PC-3 (cell line): ENCODE measurements around the gene FOXC2. TPM values are rescaled to one million over a fixed set of nuclear protein-coding genes. Genes with fewer than 3 reads are reported as not detected.

Experiments used
- ATAC-seq: fragments of 200-7000 bp; cut with Tn5 transposase; 2 replicates; pipeline ENCODE4 v1.9.1; 2020; ENCODE audit warnings: mild to moderate bottlenecking, moderate library complexity
- BruUV-seq: library from RNA; stranded (reverse); fragments of 400-500 nt; replicated peaks from 2 replicates; lab custom pipeline; 2021; lab: Mats Ljungman, UMichigan
- CTCF ChIA-PET: fragments of 300-600 bp; sonication (Branson Sonifier 250); formaldehyde crosslinking; loops from one replicate; lab custom pipeline; 2022; ENCODE audit warnings: antibody characterized with exemption; lab: Charles Lee
- POLR2A ChIA-PET: fragments of 300-600 bp; sonication (Branson Sonifier 250); formaldehyde crosslinking; loops from one replicate; lab custom pipeline; 2022; ENCODE audit warnings: antibody characterized with exemption; ENCODE audit not compliant: unreplicated experiment; lab: Charles Lee
- DNase-seq: peaks from one replicate; pipeline ENCODE4 v3.0.0-alpha.2; 2015
- H2AFZ ChIP-seq: fragments of 300-600 bp; sonication (generic); 2 replicates; pipeline ENCODE4 v1.6.0; 2016; ENCODE audit warnings: antibody characterized with exemption, low read length
- H3F3A ChIP-seq: fragments of 300-600 bp; sonication (generic); one replicate; pipeline ENCODE4 v1.6.0; 2017; ENCODE audit warnings: antibody characterized with exemption, low read length, control low read depth, mild to moderate bottlenecking; ENCODE audit not compliant: unreplicated experiment
- H3K27ac ChIP-seq: fragments of 300-600 bp; sonication (generic); 2 replicates; pipeline ENCODE4 v1.5.1; 2016; ENCODE audit warnings: mild to moderate bottlenecking, low read length
- H3K27me3 ChIP-seq: fragments of 300-600 bp; sonication (generic); 2 replicates; pipeline ENCODE4 v1.6.1; 2016; ENCODE audit warnings: low read length, mixed read lengths
- H3K36me3 ChIP-seq: fragments of 300-600 bp; sonication (generic); 2 replicates; pipeline ENCODE4 v1.6.1; 2016; ENCODE audit warnings: low read depth, mixed run types, low read length, mixed read lengths
- H3K4me1 ChIP-seq: fragments of 300-600 bp; sonication (generic); 2 replicates; pipeline ENCODE4 v1.5.1; 2016; ENCODE audit warnings: low read length; ENCODE audit not compliant: insufficient read depth
- H3K4me2 ChIP-seq: fragments of 300-600 bp; sonication (generic); 2 replicates; pipeline ENCODE4 v1.6.0; 2016; ENCODE audit warnings: low read length
- H3K4me3 ChIP-seq: fragments of 300-600 bp; sonication (generic); 2 replicates; pipeline ENCODE4 v1.5.1; 2016; ENCODE audit warnings: mild to moderate bottlenecking, low read length, mixed read lengths
- H3K79me2 ChIP-seq: fragments of 300-600 bp; sonication (generic); 2 replicates; pipeline ENCODE4 v1.6.1; 2017; ENCODE audit warnings: low read length, mixed read lengths
- H3K9ac ChIP-seq: fragments of 300-600 bp; sonication (generic); 2 replicates; pipeline ENCODE4 v1.6.0; 2016; ENCODE audit warnings: mild to moderate bottlenecking, low read length
- H3K9me2 ChIP-seq: fragments of 300-600 bp; sonication (generic); replicated peaks from 2 replicates; pipeline ENCODE4 v1.6.1; 2016; ENCODE audit warnings: mixed run types, low read length, mixed read lengths
- H3K9me3 ChIP-seq: fragments of 300-600 bp; sonication (generic); 2 replicates; pipeline ENCODE4 v1.6.1; 2016; ENCODE audit warnings: low read length, mixed read lengths
- H4K20me1 ChIP-seq: fragments of 300-600 bp; sonication (generic); 2 replicates; pipeline ENCODE4 v1.6.1; 2016; ENCODE audit warnings: low read length, mixed read lengths
- EZH2 ChIP-seq: fragments of 300-600 bp; sonication (generic); IDR thresholded peaks from one replicate; pipeline ENCODE4 v1.6.1; 2017; ENCODE audit warnings: antibody characterized with exemption, mild to moderate bottlenecking, low read length; ENCODE audit not compliant: unreplicated experiment
- EZH2phosphoT487 ChIP-seq: fragments of 300-600 bp; sonication (generic); IDR thresholded peaks from 2 replicates; pipeline ENCODE4 v1.6.1; 2018; ENCODE audit warnings: mild to moderate bottlenecking, antibody characterized with exemption, low read length, borderline replicate concordance
- intact Hi-C: fragments of 100-400 bp; cut with micrococcal nuclease; formaldehyde crosslinking; loops from 2 replicates; pipeline ENCODE4 v1.9.0; 2023
- total RNA-seq: library from RNA; depleted of rRNA; stranded (reverse); fragments of >200 nt; gene quantifications from 2 replicates; pipeline ENCODE4 v1.2.3, GENCODE V29; 2014
- TF ChIP-seq, protein P1 (sequence below): fragments of 300-600 bp; sonication (generic); conservative IDR thresholded peaks from 2 replicates; pipeline ENCODE4 v1.5.1; 2017; ENCODE audit warnings: antibody characterized with exemption, low read depth, mild to moderate bottlenecking, low read length

Gene FOXC2
- total RNA-seq, 1 experiment from 2014 or later = not detected

DNA sequence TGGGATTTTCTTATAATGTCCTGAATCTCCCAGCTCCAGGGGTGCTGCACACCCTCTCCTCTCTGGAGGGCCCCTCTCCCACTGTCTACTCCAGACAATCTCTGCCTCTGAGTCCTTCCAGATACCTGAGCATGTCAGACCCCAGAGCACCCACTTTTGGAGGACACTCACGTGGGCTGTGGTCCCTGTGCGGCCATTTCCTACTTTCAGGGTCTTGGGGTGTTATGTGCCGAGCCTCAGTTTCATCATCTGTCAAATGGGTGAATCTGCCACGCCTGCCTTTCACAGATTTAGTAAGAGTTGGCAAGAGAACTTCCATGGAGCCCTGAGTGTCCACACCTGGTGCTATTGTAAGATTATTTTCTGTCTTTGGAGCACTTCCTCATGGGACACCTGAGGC is 8.0 kb downstream of the FOXC2 start:
- ATAC-seq (no peak), DNase-seq (no peak)
- Histone ChIP-seq H3K9ac (no peak overlapping the region), H3K4me1 (peaks cover 18% of the 10 kb centered on the region), H3K4me3 (no peak overlapping the region), H3K27ac (no peak overlapping the region), H3K4me2 (no peak overlapping the region), H3K9me3 (no peaks in the 10 kb centered on the region), H3F3A (no peaks in the 10 kb centered on the region), H2AFZ (no peak overlapping the region), H3K36me3 (no peaks in the 10 kb centered on the region), H3K79me2 (peaks cover 21% of the 10 kb centered on the region), H3K9me2 (no peaks in the 10 kb centered on the region), H3K27me3 (no peaks in the 10 kb centered on the region), H4K20me1 (no peaks in the 10 kb centered on the region)
- POLR2A ChIA-PET = no interaction called here
- BruUV-seq = no TSS peak
- intact Hi-C loops = loop anchor here (1.0 to 5.0 kb wide), 3 partner anchors 187 to 488 kb away; no protein-coding TSS in a partner anchor
- CTCF ChIA-PET = no interaction called here
- TF ChIP-seq EZH2phosphoT487 (no peak), EZH2 (no peak)
- TF ChIP-seq, protein P1, sequence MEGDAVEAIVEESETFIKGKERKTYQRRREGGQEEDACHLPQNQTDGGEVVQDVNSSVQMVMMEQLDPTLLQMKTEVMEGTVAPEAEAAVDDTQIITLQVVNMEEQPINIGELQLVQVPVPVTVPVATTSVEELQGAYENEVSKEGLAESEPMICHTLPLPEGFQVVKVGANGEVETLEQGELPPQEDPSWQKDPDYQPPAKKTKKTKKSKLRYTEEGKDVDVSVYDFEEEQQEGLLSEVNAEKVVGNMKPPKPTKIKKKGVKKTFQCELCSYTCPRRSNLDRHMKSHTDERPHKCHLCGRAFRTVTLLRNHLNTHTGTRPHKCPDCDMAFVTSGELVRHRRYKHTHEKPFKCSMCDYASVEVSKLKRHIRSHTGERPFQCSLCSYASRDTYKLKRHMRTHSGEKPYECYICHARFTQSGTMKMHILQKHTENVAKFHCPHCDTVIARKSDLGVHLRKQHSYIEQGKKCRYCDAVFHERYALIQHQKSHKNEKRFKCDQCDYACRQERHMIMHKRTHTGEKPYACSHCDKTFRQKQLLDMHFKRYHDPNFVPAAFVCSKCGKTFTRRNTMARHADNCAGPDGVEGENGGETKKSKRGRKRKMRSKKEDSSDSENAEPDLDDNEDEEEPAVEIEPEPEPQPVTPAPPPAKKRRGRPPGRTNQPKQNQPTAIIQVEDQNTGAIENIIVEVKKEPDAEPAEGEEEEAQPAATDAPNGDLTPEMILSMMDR = no peak

DNA sequence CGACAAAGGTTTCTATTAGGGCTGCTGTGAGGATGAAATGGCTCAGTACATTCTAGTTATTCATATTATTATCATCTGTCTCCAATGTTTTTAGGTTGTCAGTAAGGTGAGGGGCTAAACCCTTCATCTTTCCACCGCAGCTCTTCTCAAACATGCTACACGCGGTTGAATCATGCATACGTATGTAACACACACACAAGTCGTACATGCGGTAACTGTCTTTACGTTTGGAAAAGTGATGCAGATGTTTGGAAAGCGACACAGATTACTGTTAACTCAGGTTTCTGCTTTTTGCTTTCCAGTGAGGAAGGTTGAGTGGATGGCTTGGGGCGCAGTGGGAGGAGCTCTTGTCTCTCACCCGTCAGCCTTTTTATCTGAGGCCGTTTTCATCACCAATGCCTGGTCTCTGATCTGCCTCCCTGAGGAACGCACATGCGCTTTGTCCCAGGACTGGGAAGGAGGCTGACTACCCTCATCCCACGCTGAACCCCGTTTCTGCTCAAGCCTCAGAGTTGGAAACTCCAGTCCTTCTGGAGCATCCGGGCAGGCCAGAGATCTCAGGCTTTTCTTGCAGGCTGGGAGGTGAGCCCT is 8.6 kb downstream of the FOXC2 start:
- intact Hi-C loops = loop anchor here (1.0 to 5.0 kb wide), 3 partner anchors 186 to 487 kb away; no protein-coding TSS in a partner anchor
- Histone ChIP-seq H3K9ac (peak overlapping the region; percentile 99), H3K4me1 (peaks cover 18% of the 10 kb centered on the region), H3K27ac (peak overlapping the region; percentile 86), H4K20me1 (no peaks in the 10 kb centered on the region), H2AFZ (peak overlapping the region; percentile 33; the same call in 1 of the 2 replicates), H3K36me3 (no peaks in the 10 kb centered on the region), H3K27me3 (no peaks in the 10 kb centered on the region), H3F3A (no peaks in the 10 kb centered on the region), H3K9me3 (no peaks in the 10 kb centered on the region), H3K4me2 (peak overlapping the region; percentile 93), H3K79me2 (peaks cover 21% of the 10 kb centered on the region), H3K4me3 (peak overlapping the region; percentile 74; the same call in 1 of the 2 replicates), H3K9me2 (no peaks in the 10 kb centered on the region)
- BruUV-seq = no TSS peak
- ATAC-seq (no peak), DNase-seq (no peak)
- POLR2A ChIA-PET = interaction anchor here (2.5 kb wide), 1 partner anchor 56 kb away, joined by 20 read pairs; no protein-coding TSS in a partner anchor
- no peak for TF ChIP-seq EZH2
- TF ChIP-seq, protein P1 = no peak
- no peak for TF ChIP-seq EZH2phosphoT487
- CTCF ChIA-PET = interaction anchor here (1.5 kb wide), 1 partner anchor 90 kb away, joined by 13 read pairs; no protein-coding TSS in a partner anchor
